Pancreas (tissue), 10 donors: ENCODE measurements around the gene RAP1GAP2. TPM values are rescaled to one million over a fixed set of nuclear protein-coding genes. Genes with fewer than 3 reads are reported as not detected.
A peak's percentile ranks its signal among the peaks of the same experiment; 100 is the strongest.

Experiments
- ATAC-seq, 4 donors: fragments of 200-7000 bp; cut with Tn5 transposase; one replicate each; pipeline versions ENCODE4 v1.8.0 to v1.9.1; 2020; ENCODE audit warnings: mild to moderate bottlenecking in 4 of 4, moderate library complexity in 4 of 4
- DNase-seq, 6 donors: peaks; one replicate each; pipeline ENCODE4 v3.0.0-alpha.2; 2020
- FAIRE-seq: peaks from 2 replicates; lab custom pipeline; 2012; peaks lifted over from hg19 to GRCh38; lab: Jason Lieb, UNC
- H3K27ac ChIP-seq, 4 donors: fragments of 200-600 bp; sonication (generic); 1 replicate in 3 of 4; 2 replicates in 1 of 4; pipeline versions ENCODE4 v1.5.0 to v1.8.0; 2020
- H3K27me3 ChIP-seq, 4 donors: fragments of 200-600 bp; one replicate each; pipeline ENCODE4 v1.8.0; 2021
- H3K36me3 ChIP-seq, 3 donors: fragments of 200-600 bp; sonication (generic) in 1 of 3; one replicate each; pipeline versions ENCODE4 v1.5.0 to v1.8.0; 2020 to 2021
- H3K4me1 ChIP-seq, 3 donors: fragments of 200-600 bp; one replicate each; pipeline ENCODE4 v1.8.0; 2021
- H3K4me3 ChIP-seq, 4 donors: fragments of 200-600 bp; sonication (generic) in 2 of 4; one replicate each; pipeline versions ENCODE4 v1.5.0 to v1.8.0; 2020 to 2021
- H3K9me3 ChIP-seq, 4 donors: fragments of 200-600 bp; one replicate each; pipeline ENCODE4 v1.8.0; 2021
- WGBS, 2 donors: extraction: QIAGEN DNeasy Blood & Tissue Kit; methylation state at CpG; one replicate each; pipeline ENCODE4 v1.1.7; 2013; 5-methylcytosine and 5-hydroxymethylcytosine counted together
- intact Hi-C, 3 donors: fragments of 100-400 bp; cut with DNase I; formaldehyde crosslinking; loops; one replicate each; pipeline versions ENCODE4 v1.11.1 to v1.14.2; 2022
- polyA plus RNA-seq, 2 donors: library from polyadenylated mRNA; stranded (reverse); fragments of 200-250 nt; gene quantifications; one replicate each; pipeline ENCODE4 v1.2.3, GENCODE V29; 2013
- total RNA-seq, 6 donors: library from RNA; stranded (reverse); fragmentation: NEBNext Ultra II Directional in 4 of 6; extraction: Animal tissue kit (Norgen Biotek cat#: 25700) in 4 of 6; gene quantifications; one replicate each; pipeline versions ENCODE4 v1.2.1 to v1.2.4, GENCODE V29; 2021 to 2023
- TF ChIP-seq, protein P1 (sequence below), 4 donors: fragments of 200-600 bp; sonication (generic) in 3 of 4; IDR thresholded peaks; one replicate each; pipeline versions ENCODE4 v1.5.0 to v1.8.0; 2021; ENCODE audit warnings: antibody characterized with exemption in 4 of 4
- donor health status: healthy with polysubstance abuse.
- donor health status: DM: no; HTN: no; CAD: no; lungs with moderate emphysema.
- donor health status: DM: no; HTN: no; CAD: no.
- donor health status: control.
- donor health status: control.
- donor health status: Bipolar disorder and iron deficiency.
- donor health status: DM: yes; HTN: yes; CAD: no.
- donor health status: DM: no; HTN: no; CAD: no.
- donor health status: DM: no; HTN: no; CAD: no.
- donor health status: DM: yes; HTN: yes; CAD: no.

RAP1GAP2 gene
- total and polyA plus RNA-seq, 8 donors: 29.7 to 51.2 (median 43.0) TPM

DNA sequence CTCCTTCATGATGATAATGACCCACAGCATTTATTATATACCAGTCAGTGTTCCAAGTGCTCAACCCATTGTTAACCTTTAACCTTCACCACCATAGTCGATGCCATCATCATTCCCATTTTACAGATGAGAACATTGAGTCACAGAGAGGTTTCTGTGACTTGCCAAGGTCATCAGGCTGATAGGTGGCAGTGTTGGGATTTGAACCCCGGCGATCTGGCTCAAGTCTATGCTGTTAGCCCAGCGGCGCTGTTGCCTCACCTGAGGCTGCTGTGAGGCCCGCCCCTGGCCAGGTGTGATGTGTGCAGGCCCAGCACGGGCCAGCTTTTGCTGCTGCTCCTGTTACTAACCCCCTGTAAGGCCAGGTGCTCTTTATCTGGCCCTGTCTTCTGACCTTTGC lies 166.0 kb downstream of the RAP1GAP2 start:
- intact Hi-C loops: no loop called here
- no peak overlapping the region for H3K4me3 ChIP-seq
- TF ChIP-seq, protein P1, sequence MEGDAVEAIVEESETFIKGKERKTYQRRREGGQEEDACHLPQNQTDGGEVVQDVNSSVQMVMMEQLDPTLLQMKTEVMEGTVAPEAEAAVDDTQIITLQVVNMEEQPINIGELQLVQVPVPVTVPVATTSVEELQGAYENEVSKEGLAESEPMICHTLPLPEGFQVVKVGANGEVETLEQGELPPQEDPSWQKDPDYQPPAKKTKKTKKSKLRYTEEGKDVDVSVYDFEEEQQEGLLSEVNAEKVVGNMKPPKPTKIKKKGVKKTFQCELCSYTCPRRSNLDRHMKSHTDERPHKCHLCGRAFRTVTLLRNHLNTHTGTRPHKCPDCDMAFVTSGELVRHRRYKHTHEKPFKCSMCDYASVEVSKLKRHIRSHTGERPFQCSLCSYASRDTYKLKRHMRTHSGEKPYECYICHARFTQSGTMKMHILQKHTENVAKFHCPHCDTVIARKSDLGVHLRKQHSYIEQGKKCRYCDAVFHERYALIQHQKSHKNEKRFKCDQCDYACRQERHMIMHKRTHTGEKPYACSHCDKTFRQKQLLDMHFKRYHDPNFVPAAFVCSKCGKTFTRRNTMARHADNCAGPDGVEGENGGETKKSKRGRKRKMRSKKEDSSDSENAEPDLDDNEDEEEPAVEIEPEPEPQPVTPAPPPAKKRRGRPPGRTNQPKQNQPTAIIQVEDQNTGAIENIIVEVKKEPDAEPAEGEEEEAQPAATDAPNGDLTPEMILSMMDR (IDR thresholded peaks at IDR 0.05): no peak
- no peaks in the 10 kb centered on the region for H3K36me3 ChIP-seq
- FAIRE-seq (no peak), ATAC-seq (no peak), DNase-seq (peak in 2 of 6 donors; percentile 5 to 45)
- 87 to 90% methylated on average over 7 of the region's 7 CpGs for WGBS, 2 donors
- H3K4me1 ChIP-seq: peaks cover 0 to 18% (median 9%) of the 10 kb centered on the region in 3 donors
- no peaks in the 10 kb centered on the region for H3K9me3 ChIP-seq
- no peaks in the 10 kb centered on the region for H3K27me3 ChIP-seq
- no peak overlapping the region for H3K27ac ChIP-seq

DNA sequence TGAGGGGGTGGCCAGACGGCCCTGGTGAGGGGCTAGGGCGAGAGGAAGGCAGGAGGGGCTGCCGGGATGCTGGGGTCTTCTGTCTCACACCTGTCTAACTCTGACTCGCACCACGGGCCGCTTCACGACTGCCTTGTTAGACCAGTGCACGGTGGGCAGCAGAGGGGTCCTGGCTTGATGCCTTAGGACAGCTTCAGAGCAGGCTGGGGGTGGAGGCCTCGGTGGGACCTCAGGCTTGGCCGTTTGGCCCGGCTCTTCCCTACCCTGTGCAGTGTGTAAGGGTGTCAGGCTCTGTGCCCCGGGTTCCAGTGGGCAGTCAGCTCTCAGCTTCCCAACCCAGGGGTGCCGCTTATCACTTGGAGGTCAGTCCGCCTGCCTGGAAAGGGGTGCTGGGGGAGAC lies 166.5 kb downstream of the RAP1GAP2 start:
- Histone ChIP-seq H3K36me3 (no peaks in the 10 kb centered on the region), H3K4me1 (peaks cover 0 to 18% (median 9%) of the 10 kb centered on the region in 3 donors), H3K27me3 (no peaks in the 10 kb centered on the region), H3K9me3 (no peaks in the 10 kb centered on the region), H3K27ac (no peak overlapping the region), H3K4me3 (no peak overlapping the region)
- WGBS, 2 donors: 89 to 94% methylated on average over 14 of the region's 14 CpGs
- no peak for ATAC-seq
- TF ChIP-seq, protein P1 (IDR thresholded peaks at IDR 0.05): no peak
- peak in 3 of 6 donors; percentile 15 to 65 (median 55) for DNase-seq
- intact Hi-C loops: no loop called here
- no peak for FAIRE-seq

DNA sequence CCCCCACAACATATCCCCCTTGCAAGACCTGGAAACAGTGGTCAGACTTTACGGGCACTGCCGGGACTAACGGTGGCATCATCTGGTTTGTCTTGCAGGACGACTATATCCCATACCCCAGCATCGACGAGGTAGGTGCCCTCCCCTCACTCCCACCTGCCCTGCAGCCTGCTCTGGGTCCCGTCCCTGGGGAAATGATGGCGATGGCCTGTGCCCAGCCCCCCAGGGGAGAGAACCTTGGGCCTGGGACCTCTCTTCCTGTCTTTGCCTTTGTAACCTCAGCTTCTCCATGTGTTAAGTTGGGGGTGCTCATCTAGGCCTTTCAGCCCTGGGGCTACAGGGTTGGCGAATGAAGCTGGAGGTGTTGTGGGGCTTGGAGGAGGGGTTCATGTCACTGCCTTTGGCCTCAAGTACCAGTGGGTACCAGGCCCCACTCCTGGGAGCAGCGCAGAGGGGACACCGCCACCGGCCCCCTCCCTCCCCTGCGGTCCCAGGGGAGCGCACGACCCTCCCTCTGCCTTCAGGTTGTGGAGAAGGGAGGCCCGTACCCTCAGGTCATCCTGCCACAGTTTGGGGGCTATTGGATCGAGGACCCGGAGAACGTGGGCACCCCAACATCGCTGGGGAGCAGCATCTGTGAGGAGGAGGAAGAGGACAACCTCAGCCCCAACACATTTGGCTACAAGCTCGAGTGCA lies 167.2 kb downstream of the RAP1GAP2 start:
- peaks cover 0 to 18% (median 9%) of the 10 kb centered on the region in 3 donors for H3K4me1 ChIP-seq
- 88 to 89% methylated on average over 18 to 21 of the region's 21 CpGs for WGBS, 2 donors
- TF ChIP-seq, protein P1 (IDR thresholded peaks at IDR 0.05): no peak

DNA sequence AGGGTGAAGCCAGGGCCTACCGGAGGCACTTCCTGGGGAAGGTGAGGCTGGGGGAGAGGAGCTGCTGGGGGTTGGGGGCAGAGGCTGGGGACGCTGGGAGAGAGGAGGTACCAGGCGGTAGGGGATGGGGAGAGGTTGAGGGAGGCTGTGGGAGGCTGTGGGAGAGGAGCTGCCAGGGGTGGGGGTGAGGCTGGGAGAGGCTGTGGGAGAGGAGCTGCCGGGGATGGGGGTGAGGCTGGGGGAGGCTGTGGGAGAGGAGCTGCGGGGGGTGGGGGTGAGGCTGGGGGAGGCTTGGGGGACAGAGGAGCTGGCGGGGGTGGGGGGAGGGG lies 167.8 kb downstream of the RAP1GAP2 start:
- TF ChIP-seq, protein P1 (IDR thresholded peaks at IDR 0.05): no peak
- no peak overlapping the region for H3K4me3 ChIP-seq
- DNase-seq (no peak), ATAC-seq (no peak), FAIRE-seq (no peak)
- H3K4me1 ChIP-seq: peaks cover 0 to 18% (median 9%) of the 10 kb centered on the region in 3 donors
- no peaks in the 10 kb centered on the region for H3K36me3 ChIP-seq
- H3K9me3 ChIP-seq: no peaks in the 10 kb centered on the region
- H3K27me3 ChIP-seq: no peaks in the 10 kb centered on the region
- WGBS, 2 donors: 73 to 93% methylated on average over 4 to 6 of the region's 6 CpGs
- no peak overlapping the region for H3K27ac ChIP-seq
- intact Hi-C loops: no loop called here

More for the DNA sequence above, 167.2 kb downstream of the RAP1GAP2 start:
- intact Hi-C loops: no loop called here
- Histone ChIP-seq H3K9me3 (no peaks in the 10 kb centered on the region), H3K36me3 (no peaks in the 10 kb centered on the region), H3K27me3 (no peaks in the 10 kb centered on the region), H3K27ac (no peak overlapping the region), H3K4me3 (no peak overlapping the region)
- ATAC-seq (no peak), FAIRE-seq (no peak), DNase-seq (peak in 2 of 6 donors; percentile 21 to 51)

DNA sequence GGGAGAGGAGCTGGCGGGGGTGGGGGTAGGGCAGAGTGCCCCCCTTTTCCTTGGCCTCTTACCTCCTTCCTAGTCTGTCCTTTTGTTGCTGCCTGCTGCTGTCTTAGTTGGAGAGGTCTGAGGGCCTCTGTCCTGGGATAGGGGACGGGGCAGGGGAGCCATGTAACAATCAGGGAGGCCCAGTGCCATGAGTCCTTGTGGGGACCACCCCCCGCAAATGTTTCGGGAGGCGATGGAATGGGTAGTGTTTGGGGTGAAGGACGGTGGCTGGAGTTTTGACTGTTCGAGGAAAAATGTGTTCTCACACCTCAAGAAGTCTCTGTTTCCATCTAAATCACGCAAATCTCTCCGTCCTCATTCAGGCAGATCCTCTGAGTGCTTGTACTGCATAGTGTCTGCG lies 168.1 kb downstream of the RAP1GAP2 start:
- H3K27me3 ChIP-seq: no peaks in the 10 kb centered on the region
- H3K36me3 ChIP-seq: no peaks in the 10 kb centered on the region
- FAIRE-seq (no peak), DNase-seq (no peak), ATAC-seq (no peak)
- no peak overlapping the region for H3K4me3 ChIP-seq
- TF ChIP-seq, protein P1 (IDR thresholded peaks at IDR 0.05): no peak
- no peaks in the 10 kb centered on the region for H3K9me3 ChIP-seq
- intact Hi-C loops: no loop called here
- peaks cover 0 to 18% (median 9%) of the 10 kb centered on the region in 3 donors for H3K4me1 ChIP-seq
- 90 to 96% methylated on average over 9 to 10 of the region's 10 CpGs for WGBS, 2 donors
- no peak overlapping the region for H3K27ac ChIP-seq
